GM18517 (cell line): Measurements from ENCODE around the gene GOLIM4.
"Not testable (repeated sequence)": the region's sequence is repeated elsewhere in the genome, so short reads cannot be mapped to it uniquely, and the experiment has no call there.

Experiments
- ATAC-seq: cut with Tn5 transposase; IDR thresholded peaks from one replicate; pipeline ENCODE4 v1.9.1; 2021; ENCODE audit warnings: mild to moderate bottlenecking, moderate library complexity; ENCODE audit not compliant: unreplicated experiment

The GOLIM4 gene

GRCh38 chr3:168073842-168074605, 21.7 kb downstream of the GOLIM4 start:
- ATAC-seq, result no peak

- ATAC-seq, result no peak
Measured at GRCh38 chr3:168072323-168072650, 23.4 kb downstream of the GOLIM4 start.

- no peak for ATAC-seq
Measured at GRCh38 chr3:168071591-168072322, 24.0 kb downstream of the GOLIM4 start.

- no peak for ATAC-seq
Measured at GRCh38 chr3:168070919-168071318, 24.8 kb downstream of the GOLIM4 start.

GRCh38 chr3:168068346-168068745, 27.4 kb downstream of the GOLIM4 start:
- no peak for ATAC-seq

GRCh38 chr3:168066882-168067281, 28.8 kb downstream of the GOLIM4 start:
- no peak for ATAC-seq

- ATAC-seq, result no peak
Measured at GRCh38 chr3:168065569-168065968, 30.2 kb downstream of the GOLIM4 start.

- ATAC-seq, result no peak
Measured at GRCh38 chr3:168063122-168063521, 32.6 kb downstream of the GOLIM4 start.

GRCh38 chr3:168062679-168063078, 33.0 kb downstream of the GOLIM4 start:
- no peak for ATAC-seq

- peak; percentile 93 for ATAC-seq
Measured at GRCh38 chr3:168061332-168061996, 34.3 kb downstream of the GOLIM4 start.

- no peak for ATAC-seq
Measured at GRCh38 chr3:168060317-168060716, 35.4 kb downstream of the GOLIM4 start.

GRCh38 chr3:168058481-168058880, 37.2 kb downstream of the GOLIM4 start:
- ATAC-seq, result no peak

- not testable (repeated sequence) for ATAC-seq
Measured at GRCh38 chr3:168056398-168057230, 39.1 kb downstream of the GOLIM4 start.

- ATAC-seq, result no peak
Measured at GRCh38 chr3:168054447-168054846, 41.3 kb downstream of the GOLIM4 start.

- no peak for ATAC-seq
Measured at GRCh38 chr3:168053115-168053514, 42.6 kb downstream of the GOLIM4 start.

GRCh38 chr3:168052515-168052914, 43.2 kb downstream of the GOLIM4 start:
- ATAC-seq, result no peak

- peak; percentile 63 for ATAC-seq
Measured at GRCh38 chr3:168051531-168052471, 43.9 kb downstream of the GOLIM4 start.

- no peak for ATAC-seq
Measured at GRCh38 chr3:168051070-168051469, 44.7 kb downstream of the GOLIM4 start.

- no peak for ATAC-seq
Measured at GRCh38 chr3:168049367-168049974, 46.3 kb downstream of the GOLIM4 start.
